Dedifferentiated amniotic fluid mesenchymal stem cell (primary cell): Measurements from ENCODE around the gene MCUR1.
"Not testable (repeated sequence)": the region's sequence is repeated elsewhere in the genome, so short reads cannot be mapped to it uniquely, and the experiment has no call there.

Experiments used
- DNase-seq: peaks from one replicate; pipeline ENCODE4 v3.0.0-alpha.2; 2016; ENCODE audit errors: extremely low spot score

The MCUR1 gene

DNA sequence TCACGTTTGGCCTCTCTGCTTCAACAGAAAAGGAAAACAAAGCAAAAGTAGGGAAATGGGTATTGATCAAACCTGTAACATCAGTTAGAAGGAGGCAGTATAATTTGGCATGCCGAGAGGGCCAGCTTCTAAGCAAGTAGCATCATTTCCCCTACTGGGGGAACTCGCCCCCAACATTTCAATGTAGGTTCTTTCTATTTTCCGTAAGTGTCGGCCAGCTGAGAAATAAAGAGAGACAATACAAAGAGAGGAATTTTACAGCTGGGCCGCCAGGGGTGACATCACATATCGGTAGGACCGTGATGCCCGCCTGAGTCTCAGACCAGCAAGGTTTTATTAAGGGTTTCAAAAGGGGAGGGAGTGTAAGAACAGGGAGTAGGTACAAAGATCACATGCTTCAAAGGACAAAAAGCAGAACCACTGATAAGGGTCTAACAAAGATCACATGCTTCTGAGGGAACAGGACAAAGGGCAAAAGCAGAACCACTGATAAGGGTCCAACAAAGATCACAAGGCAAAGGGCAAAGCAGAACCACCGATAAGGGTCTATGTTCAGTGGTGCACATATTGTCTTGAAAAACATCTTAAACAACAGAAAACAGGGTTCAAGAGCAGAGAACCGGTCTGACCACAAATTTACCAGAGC, 14.4 kb upstream of the MCUR1 start:
- DNase-seq, result not testable (repeated sequence)

DNA sequence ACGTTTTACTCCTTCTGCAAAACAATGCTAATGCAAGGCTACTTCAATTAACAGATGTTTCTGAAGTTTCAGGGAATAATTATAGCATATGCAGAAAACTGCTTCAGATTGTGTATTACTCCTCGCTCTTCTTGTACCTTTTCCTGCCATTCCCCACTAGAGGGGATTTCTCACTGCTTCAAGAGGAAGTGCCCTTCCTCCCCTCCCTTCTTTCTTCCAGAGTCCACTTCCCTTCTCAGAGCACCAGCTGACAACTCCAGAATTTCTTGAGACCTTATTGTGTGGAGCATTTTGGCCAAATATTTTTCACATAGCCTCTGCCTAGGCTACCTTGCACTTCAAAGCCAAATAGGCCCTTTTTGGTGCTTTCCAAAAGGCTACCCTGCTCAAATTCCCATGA, 12.7 kb upstream of the MCUR1 start:
- DNase-seq, result no peak

DNA sequence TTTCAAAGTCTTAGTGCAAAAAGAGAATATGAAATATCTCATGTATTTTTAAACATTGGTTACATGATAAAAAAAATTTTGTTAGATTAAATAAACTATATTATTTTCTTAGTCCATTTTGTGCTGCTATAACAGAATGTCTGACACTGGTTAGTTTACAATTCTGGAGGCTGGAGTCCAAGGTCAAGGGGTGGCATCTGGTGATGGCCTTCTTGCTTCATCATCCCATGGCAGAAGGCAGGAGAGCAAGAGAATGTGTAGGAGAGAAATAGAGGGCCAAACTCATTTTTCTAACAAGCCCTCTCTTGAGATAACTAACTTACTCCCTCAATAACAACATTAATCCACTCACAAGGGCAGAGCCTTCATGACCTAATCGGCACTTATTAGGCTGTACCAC, 11.5 kb upstream of the MCUR1 start:
- no peak for DNase-seq

DNA sequence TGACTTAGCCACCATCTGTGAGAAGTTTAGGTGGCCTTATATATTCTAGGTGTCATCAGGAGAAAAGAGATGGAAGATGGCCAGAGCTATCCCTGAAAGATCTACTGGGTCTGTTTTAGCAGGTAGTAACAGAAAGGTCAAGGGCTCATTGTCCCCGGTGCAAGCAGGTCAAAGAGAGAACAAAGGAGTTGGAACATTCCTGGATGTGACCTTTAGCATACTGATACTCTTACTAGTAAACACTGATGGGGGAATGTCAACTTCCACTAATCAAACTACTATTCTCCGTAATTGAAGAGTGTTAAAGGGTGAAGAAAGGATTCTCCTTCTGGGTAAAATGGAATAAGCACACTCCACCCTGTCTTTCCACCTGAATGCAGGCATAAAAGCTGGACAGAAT, 4.0 kb upstream of the MCUR1 start:
- DNase-seq, result no peak

DNA sequence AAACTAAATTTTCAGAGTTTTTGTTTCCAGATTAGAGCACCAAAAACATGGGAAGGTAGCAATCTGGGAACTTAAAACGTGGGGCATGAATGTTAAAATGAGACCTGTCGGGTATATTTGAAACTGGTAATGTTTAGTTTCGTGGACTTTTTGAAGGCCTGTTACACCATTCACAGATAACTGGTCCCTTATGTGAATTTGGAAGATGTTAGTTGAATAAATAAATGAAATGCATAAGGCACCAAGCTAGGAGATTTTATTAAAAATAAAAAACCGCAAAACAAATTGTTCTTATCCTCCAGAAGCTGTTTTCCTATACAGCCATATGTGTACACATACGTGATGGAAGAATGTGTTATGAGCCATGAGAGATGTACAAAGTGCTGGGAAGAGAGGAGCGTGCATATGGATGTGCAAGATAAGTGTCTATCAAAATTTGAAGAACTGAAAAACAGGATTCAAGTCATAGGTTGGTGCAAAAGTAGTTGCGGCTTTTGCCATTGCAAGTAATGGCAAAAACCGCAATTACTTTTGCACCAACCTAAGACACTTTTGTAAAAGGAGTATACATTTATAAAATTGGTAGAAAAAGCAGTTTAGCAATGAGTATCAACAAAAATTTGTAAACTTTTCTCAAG, 700 bp upstream of the MCUR1 start:
- DNase-seq, result no peak

DNA sequence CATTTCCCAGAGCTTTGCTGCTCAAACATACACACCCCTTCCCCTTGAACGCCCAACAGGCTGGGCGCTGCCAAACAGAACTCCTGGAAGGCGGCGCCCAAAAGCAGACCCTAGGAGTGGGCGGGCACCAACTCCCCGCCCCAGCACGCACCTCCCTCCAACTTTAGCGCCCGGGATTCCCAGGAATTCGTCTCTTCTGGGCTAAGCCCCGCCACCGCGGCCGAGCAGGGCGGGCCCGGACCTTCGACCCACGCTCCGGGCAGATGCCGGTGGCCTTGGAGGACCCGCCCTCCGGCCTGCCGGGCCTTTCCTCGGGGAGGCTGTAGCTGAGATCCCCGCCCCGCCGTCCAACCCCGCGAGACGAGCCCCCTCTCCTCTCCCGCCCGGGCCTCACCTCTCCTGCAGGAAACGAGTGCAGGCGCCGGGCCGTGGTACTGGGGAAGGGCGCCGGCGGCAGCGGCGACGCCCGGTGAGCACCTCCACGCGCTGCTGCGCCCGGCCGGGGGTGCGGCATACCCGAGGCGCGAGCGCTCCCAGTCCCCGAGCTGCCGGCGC, 659 bp downstream of the MCUR1 start:
- DNase-seq, result peak; percentile 54

DNA sequence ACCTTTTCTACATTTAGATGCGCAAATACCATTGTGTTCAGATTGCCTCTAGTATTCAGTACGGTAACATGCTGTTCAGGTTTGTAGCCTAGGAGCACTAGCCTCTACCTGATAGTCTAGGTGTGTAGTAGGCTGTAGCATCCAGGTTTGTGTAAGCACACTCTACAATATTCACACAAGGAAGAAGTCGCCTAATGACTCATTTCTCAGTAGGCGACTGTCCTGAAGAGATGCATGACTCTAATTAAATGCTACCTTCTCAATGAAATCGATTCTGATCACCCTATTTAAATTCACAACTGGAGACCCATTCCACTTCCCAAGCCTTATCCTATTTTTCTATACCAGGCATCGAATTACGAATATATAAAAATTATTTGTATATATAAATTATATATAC, 1.3 kb downstream of the MCUR1 start:
- no peak for DNase-seq

DNA sequence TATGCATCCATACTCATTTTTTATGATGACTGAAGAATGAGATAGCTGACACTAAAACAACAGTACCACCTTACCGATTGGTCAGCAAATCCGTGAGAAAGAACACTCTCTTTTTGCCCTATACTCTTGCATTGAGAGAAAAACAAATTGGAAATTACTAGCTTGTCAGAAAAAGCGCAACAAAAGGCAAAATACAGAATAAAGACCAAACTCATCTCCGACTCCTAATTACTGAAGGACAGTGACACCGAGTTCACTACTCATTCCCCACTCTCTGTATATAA, 2.1 kb downstream of the MCUR1 start:
- no peak for DNase-seq

DNA sequence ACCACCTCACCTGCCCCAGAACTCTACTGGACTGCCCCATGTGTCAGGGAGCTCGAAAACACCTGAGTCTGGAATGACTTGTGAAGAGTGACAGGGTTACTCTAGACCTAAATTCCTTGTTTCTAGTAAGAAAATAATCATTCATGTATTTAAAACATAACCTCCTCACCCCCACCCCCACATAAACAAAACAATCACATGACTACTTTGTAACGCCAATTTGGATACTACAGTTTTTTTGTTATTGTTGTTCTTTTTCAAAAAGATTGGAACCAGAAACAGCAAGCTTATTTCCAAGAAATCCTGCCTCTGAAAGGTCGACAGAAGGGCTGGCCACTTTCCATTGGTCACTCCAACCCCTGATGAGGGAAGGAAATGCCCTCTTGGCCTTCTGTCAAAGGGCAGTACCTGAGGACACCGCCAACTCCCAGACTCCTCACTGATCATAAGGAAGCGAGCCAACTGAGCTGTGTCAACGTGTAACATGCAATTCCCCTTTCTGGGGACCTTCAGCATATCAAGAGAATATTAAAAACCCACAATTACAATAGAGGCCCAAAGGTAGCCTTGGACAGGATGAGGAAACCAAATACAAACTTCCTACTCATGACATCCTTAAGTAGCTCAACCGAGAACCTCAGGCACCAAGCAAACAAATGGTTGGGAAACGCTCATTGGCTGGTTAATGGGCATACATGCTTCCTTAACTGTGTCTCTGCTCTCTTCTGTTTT, 2.6 kb downstream of the MCUR1 start:
- DNase-seq, result no peak

DNA sequence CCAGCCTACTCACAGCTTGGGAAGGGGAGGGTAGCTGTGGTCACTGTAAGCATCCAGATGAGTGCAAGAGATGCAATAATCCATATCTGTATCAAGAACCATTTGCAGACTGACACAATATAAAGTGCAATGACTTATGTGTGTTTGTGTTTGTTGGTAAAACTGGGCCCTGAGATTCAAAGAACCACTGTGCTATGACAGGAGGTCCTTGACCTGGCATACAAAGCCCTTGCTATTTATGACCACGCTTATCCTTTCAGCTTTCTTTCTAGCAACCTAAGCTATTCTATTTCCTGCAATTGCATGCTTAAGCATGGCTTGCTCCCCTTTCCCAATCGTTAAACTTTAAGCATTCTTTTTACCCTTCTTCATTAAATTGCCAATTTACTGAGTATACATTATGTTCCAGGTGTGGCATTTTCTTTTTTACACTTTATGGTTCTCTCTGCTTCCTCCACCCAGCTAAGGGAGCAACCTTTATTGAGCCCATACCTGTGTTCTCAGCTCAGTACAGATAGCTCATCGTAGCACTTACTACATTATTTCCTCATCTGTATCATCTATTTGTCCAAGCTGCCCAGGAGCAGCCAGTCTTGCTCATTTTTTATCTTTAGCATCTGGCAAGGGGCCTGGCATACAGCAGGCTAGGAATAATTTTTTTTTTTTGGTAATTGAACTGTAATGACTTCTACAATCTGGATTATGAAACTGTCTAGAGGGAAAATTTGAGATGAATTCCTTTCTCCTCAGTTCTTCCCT, 3.5 kb downstream of the MCUR1 start:
- no peak for DNase-seq

DNA sequence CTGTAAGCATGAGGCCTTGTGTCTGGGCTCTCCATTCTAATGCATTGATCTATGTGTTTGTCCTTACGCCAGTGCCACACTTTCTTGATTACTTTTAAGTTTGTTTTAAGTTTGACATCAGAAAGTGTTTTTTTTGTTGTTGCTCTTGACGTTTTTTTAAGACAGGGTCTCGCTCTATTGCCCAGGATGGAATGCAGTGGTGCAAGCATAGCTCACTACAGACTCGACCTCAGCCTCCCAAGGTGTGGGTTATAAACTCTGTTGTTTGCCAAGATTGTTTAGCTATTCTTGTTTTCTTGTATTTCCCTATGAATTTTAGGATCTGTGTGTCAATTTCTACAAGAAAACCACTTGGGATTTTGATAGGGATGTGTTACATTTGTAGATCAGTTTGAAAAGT, 5.6 kb downstream of the MCUR1 start:
- no peak for DNase-seq

DNA sequence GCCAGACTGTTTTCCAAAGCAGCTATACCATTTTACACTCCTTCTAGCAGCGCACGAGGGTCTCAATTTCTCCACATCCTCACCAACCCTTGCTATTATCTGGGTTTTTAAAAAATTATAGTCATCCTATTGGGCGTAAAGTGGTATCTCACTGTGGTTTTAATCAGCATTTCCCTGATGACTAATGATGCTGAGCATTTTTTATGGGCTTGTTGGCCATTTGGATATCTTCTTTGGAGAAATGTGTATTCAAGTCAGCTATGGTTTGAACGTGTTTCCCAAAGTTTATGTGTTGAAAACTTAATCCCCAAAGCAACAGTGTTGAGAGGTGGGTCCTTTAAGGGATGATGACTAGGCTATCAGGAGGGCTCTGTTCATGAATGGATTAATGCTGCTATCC, 6.7 kb downstream of the MCUR1 start:
- no peak for DNase-seq

DNA sequence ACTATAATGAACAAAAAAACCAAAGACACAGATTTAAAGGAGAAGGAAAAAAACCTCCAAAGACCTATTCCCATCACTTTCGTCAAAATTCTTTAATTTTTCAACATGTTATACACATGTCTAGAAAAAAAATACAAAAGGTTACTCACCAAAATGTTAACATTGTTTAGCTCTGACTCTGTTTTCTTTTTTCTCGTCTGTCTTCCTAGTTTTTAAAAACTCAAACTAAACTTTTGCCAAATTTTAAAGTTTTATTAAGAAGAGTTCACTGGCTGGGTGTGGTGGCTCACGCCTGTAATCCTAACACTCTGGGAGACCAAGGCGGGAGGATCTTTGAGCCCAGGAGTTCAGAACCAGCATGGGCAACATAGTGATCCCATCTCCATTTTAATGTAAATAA, 10.8 kb downstream of the MCUR1 start:
- DNase-seq, result no peak

DNA sequence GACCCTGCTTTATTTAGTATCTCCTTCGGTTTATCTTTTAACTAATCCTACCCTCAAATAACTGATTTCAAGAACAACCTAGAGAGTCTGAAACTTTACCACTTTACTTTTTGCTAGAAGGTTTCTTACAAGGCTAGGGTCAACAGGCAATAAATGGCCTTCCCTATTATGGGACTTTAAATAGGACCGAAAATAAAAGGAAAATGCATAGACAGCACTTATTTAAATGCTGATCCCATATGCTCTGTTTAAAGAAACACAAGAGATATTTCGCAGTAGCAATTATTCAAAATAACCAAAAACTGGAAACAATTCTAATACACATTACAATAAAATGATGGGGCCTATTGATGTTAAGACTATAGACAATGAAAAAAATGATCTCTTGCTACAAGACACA, 13.7 kb downstream of the MCUR1 start:
- no peak for DNase-seq

DNA sequence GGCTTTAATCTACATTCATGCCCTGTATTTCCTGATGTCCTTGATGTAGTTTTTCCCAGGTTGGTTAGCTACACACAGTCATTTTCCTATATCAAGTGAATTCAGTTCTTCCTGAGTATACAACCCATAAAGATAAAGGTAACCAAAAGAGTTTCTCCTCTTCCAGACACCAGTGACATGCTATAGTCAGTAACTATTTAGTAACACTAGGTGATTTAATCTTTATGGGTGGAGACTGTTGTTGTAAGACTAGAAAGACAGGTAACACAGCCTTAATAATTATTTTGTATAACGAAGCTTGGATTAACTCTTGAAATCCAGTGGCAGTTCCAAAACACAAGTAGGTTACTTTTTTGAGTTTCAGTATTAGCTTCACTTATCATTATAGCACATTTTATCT, 17.6 kb downstream of the MCUR1 start:
- no peak for DNase-seq

DNA sequence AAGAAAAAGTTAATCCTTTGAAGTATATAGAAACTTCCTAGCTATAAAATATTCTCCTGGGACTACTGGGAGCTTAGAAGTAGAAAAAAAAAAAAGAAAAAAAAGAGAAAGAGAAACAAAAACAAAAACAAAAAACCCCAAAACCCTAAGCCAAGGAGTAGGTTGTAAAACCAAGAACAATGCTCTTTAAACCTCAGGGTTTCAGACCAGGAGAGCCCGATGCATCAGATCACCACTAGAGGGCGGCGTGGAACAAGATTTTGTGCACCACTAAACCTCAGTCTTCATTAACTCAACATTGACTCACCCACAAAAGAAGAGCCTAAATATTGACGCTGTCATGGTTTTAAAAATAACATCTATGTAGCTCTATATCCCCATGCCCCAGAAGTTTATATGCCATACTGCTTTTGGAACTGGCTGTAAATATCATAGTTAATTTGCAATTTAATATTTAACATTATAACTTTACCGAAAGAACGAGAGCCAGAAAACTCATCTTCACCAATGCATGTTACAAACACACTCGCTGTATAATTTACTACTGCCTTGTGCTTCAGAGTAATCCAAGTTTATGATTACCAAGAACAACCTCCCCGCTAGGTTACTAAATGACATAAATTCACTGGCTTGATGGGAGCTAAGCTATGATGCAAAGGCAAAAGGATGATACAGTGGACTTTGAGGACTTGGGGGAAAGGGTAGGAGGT, 19.2 kb downstream of the MCUR1 start:
- DNase-seq, result peak; percentile 82

DNA sequence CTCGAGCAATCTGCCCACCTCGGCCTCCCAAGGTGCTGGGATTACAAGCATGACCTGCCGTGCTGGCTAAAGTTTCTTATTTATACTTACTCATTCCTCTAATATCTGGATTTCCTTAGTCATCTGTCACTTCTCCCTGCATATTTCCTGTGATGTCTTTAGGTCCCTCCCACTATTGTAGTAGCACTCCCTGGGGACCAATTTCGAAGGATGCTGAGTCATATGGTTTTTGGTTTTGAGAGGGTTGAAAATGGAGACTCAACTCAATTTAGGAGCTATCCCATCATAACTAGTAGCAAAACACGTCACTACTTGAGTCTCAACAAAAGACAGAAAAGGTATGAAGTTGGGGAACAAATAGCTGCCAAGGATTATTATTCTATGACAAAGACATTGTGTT, 20.2 kb downstream of the MCUR1 start:
- no peak for DNase-seq

DNA sequence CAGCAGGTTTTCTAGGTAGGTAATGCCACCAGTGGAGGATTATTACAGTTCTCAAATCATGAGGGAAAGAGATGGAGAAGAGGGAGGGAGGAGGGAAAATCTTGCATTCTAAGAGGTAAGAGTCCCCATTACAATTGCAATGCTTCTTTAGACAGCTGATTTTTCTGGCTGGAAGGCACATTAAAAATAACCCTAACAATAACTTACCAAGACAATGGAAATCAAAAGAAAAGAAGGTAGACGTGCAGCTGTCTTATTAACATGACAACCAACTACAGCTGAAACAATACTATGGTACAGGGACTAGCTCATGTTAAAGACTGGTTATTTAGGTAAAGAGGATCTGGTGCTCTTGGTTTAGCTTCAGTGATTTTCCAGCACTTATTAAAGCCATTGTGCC, 24.6 kb downstream of the MCUR1 start:
- DNase-seq, result no peak

DNA sequence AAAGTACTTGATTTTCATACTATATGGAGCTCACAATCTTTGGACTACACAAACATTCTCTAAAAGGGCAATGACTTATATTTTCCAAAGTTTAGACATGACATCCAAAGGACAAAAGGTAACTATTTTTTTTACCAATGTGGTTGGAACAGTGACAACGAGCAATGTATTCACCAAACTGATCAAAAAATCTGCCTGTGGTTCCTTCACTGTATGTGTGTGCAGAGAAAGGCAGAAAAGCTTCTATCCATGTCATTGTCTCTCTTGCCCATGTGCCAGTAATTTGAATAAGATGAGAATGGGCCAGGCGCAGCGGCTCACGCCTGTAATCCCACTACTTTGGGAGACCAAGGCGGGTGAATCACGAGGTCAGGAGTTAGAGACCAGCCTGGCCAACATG, 25.5 kb downstream of the MCUR1 start:
- no peak for DNase-seq

DNA sequence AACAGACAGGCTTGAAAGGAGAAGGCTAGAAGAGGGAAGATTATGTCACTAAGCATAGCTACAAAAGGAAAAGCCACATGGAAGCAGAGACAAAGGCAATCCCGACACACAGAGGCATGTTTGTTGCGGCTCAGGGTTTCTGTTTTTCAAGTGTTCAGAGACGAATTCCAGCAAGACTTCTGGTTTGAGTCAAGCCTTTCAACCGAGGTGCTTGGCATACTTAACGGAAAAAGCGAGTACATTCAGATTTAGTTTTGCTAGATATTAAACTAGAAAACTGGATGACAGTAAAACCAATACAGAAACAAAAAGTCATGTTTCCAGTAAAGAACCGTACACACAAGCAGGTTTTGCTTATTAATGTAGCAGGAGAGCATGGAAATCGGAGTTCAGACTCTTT, 27.2 kb downstream of the MCUR1 start:
- DNase-seq, result peak; percentile 70

DNA sequence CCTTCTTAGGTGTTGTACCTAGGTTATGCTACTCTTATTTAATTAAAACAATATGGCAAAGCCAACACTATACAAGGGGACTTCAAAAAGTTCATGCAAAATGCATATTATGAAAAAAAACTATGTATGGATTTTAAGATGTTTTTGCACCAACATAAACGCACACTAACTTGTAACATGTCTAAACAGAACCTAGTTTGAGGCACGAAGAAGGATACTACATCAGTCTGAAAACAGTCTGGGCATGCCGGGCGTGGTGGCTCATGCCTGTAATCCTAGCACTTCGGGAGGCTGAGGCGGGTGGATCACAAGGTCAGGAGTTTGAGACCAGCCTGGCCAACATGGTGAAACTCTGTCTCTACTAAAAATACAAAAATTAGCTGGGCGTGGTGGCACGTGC, 34.2 kb downstream of the MCUR1 start:
- not testable (repeated sequence) for DNase-seq

DNA sequence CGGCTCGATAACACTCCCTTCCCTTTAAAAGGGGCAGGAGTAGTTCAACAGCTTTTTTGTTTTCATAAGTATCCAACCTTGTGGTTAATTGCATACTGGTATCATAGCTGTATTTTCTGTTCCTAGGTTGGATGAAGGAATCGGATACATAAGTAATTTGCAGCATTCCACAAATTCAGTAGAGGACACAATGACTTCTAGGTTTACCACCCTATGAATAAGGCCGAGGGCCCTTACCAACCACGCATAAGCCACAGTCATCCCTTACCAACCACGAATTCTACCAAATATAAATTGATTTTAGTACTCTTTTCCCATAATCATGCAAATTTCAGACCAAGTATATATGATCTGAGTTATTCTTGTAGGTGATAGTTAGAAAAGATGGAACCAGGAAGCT, 36.3 kb downstream of the MCUR1 start:
- DNase-seq, result no peak
